Rectal smooth muscle tissue (tissue), 1 donor: Measurements from ENCODE around the gene ACVRL1.

Source experiments
- H3K27ac ChIP-seq: one replicate; pipeline ENCODE4 v1.7.0; 2013; ENCODE audit warnings: low read depth, low read length, inconsistent platforms
- H3K27me3 ChIP-seq: one replicate; pipeline ENCODE4 v1.7.0; 2013; ENCODE audit warnings: low read length; ENCODE audit not compliant: control insufficient read depth, insufficient read depth
- H3K36me3 ChIP-seq: one replicate; pipeline ENCODE4 v1.7.0; 2013; ENCODE audit warnings: low read length; ENCODE audit not compliant: control insufficient read depth, insufficient read depth
- H3K4me1 ChIP-seq: one replicate; pipeline ENCODE4 v1.7.0; 2013; ENCODE audit warnings: low read length; ENCODE audit not compliant: control insufficient read depth, insufficient read depth
- H3K4me3 ChIP-seq: one replicate; pipeline ENCODE4 v1.7.0; 2013; ENCODE audit warnings: low read length
- H3K9ac ChIP-seq: one replicate; pipeline ENCODE4 v1.7.0; 2013; ENCODE audit warnings: low read length

ACVRL1 gene

DNA sequence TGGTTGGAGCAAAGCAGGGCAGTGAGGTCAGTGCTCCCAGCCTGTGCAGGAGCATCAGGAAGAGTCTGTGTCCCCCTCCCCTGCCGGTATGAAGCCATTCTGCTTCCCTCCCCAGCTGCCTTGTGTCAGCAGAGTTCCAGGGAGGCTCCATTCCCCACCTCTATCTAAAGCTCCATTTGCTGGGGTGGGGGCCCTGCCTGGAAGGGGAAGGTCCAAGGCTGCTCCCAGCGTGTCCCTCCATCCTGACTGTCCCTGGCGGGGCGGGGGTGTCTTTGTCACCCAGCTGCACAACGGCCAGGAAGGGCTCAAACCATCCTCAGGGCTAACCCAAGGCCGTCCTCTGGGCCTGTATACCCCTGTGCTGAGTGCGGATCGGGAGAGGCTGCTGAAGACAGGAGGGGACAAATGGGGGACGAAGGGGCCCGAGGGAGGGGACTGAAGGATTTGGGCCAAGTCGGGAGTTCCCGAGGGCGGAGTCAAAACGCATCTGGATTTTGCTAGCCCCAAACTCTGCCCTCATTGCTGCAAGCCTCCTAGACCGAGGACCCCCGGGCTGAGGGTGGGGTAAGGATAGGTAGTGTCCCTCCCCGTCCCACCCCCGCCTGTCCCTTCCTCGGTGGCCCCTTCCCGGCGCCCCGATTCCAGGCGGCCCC lies 748 bp upstream of the ACVRL1 start:
- Histone ChIP-seq H3K27me3 (peaks cover 6% of the 10 kb centered on the region), H3K27ac (peak overlapping the region; percentile 79), H3K4me3 (peak overlapping the region; percentile 75), H3K36me3 (no peaks in the 10 kb centered on the region), H3K4me1 (peaks cover 3% of the 10 kb centered on the region), H3K9ac (no peak overlapping the region)

- Histone ChIP-seq H3K27me3 (peaks cover 6% of the 10 kb centered on the region), H3K36me3 (no peaks in the 10 kb centered on the region), H3K4me3 (peak overlapping the region; percentile 75), H3K4me1 (peaks cover 3% of the 10 kb centered on the region), H3K27ac (peak overlapping the region; percentile 79), H3K9ac (peak overlapping the region; percentile 27)
Observed at GRCh38 chr12:51907856-51908425, 637 bp downstream of the ACVRL1 start.

DNA sequence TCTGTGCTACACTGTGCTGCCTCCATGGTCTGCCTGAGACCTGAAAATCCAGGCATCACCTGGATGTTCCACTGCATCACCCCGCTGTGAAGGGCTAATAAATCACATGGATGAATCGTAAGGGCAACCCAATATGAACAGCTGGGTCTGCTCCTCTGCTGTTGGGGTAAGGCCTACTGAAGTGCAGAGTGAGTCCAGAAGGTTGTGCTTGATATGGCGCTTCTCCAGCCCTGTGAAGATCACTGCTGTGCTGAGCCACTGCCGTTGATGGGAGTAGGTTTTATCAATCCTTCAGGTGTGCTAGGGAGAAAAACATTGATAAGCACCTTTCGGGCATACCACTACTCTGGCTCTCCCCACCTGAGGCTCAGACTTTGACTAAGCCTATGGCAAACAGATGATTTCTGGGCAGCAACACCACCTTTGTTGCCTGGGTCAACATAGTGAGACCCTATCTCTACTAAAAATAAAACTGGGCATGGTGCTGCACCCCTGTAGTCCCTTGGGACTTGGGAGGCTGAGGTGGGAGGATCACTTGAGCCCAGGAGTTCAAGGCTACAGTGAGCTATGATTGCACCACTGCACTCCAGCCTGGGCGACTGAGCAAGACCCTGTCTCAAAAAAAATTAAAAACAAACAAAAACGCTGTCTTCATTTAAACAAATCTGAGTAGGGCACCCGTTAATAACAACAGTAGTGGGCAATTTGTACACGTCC lies 1.7 kb downstream of the ACVRL1 start:
- Histone ChIP-seq H3K4me3 (peak overlapping the region; percentile 27), H3K27ac (no peak overlapping the region), H3K27me3 (peaks cover 6% of the 10 kb centered on the region), H3K36me3 (no peaks in the 10 kb centered on the region), H3K4me1 (peaks cover 3% of the 10 kb centered on the region), H3K9ac (no peak overlapping the region)

GRCh38 chr12:51910168-51910567 lies 2.9 kb downstream of the ACVRL1 start:
- no peak overlapping the region for H3K9ac ChIP-seq
- H3K4me1 ChIP-seq: peaks cover 3% of the 10 kb centered on the region
- H3K27me3 ChIP-seq: peaks cover 6% of the 10 kb centered on the region
- H3K27ac ChIP-seq: no peak overlapping the region
- H3K4me3 ChIP-seq: no peak overlapping the region
- peaks cover 2% of the 10 kb centered on the region for H3K36me3 ChIP-seq

DNA sequence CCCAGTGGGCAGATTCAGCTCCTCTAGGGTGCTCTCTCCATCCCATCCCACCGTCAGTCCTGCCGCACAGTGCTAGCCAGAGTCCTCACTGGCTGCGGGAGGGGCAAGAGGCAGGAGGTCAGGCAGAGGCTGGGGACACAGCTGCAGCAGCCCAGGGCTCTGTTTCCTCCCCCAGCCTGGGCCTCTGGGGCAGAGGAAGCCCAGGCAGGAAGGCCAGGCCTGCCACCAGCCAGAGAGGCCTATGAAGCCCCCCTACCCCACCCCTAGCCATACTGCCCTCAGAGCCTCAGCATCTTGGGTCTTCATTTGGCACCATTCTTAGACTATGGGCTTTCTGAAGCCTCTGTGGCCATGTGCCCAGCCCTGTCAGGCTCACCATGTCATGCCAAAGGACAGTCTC lies 3.4 kb downstream of the ACVRL1 start:
- H3K36me3 ChIP-seq: peaks cover 2% of the 10 kb centered on the region
- no peak overlapping the region for H3K9ac ChIP-seq
- peaks cover 6% of the 10 kb centered on the region for H3K27me3 ChIP-seq
- no peak overlapping the region for H3K27ac ChIP-seq
- H3K4me1 ChIP-seq: peaks cover 3% of the 10 kb centered on the region
- H3K4me3 ChIP-seq: no peak overlapping the region

DNA sequence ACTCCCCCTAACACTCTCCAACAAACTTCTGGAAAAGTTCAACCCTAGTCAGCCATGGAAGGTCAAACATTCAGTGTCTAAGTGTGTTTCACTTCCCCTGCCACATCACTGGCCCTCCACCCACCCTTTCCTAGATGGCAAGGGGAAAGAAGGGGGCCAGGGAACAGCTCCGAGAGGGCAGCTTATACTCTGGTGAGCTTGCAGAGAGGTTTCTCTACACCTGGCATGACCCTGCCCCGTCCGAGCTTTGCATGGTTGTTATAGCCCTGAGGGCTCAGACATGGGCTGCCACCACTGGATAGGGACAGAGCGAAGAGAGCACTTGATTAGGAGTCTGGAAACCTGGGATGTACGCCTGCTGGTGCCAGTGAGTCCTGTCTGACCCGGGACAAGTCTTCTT lies 4.0 kb downstream of the ACVRL1 start:
- H3K27me3 ChIP-seq: peaks cover 6% of the 10 kb centered on the region
- no peak overlapping the region for H3K27ac ChIP-seq
- H3K36me3 ChIP-seq: peaks cover 7% of the 10 kb centered on the region
- H3K4me3 ChIP-seq: peak overlapping the region; percentile 2
- H3K4me1 ChIP-seq: peaks cover under 1% of the 10 kb centered on the region
- no peak overlapping the region for H3K9ac ChIP-seq

DNA sequence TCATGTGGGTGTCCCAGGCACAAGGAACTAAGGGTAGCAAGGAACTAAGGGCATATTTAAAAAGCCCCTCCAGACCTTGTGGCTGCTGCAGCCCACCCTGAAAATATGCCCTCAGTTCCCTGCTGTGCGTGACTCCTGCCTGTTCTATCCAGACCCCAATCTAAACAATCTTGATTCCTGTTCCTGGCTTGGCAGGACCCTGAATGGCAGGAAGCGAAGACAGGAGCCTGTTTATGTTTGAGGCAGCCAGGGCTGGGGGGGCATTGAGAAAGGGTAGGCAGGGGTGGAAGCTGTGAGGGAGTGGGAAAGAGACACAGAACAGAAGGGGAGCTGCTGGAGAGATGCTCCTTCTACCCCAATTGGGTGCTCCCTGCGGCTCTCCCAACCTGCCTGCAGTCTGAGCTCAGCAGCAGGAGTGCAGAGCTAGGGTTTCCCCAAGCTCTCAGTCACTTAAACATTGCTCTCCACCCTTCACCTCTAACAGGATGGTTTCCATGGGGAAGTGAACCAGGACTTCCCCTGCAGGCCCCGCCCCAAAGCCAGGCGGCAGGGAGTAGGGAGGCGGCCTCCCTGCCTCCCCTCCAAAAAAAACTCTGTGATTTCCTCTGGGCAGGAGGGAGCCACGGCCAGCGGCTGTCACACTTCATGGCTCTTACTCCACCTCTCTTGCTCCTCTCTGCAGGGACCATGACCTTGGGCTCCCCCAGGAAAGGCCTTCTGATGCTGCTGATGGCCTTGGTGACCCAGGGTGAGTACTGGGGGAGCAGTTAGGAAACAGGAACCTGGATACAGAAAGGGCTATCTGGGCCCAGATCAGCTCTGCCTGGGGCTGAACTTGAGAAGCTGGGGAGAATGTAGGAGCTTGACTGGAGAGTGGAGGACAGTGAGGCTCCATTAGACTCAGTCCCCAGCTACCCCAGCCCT lies 4.7 kb downstream of the ACVRL1 start:
- Histone ChIP-seq H3K9ac (no peak overlapping the region), H3K27ac (no peak overlapping the region), H3K4me3 (peak overlapping the region; percentile 36), H3K27me3 (peaks cover 6% of the 10 kb centered on the region), H3K4me1 (no peaks in the 10 kb centered on the region), H3K36me3 (peaks cover 8% of the 10 kb centered on the region)

- Histone ChIP-seq H3K36me3 (peaks cover 11% of the 10 kb centered on the region), H3K4me1 (no peaks in the 10 kb centered on the region), H3K9ac (no peak overlapping the region)
Observed at GRCh38 chr12:51913071-51914033, 6.0 kb downstream of the ACVRL1 start.

GRCh38 chr12:51914034-51914923 lies 7.0 kb downstream of the ACVRL1 start:
- Histone ChIP-seq H3K27ac (no peak overlapping the region), H3K27me3 (no peaks in the 10 kb centered on the region), H3K4me3 (no peak overlapping the region), H3K4me1 (no peaks in the 10 kb centered on the region), H3K36me3 (peaks cover 11% of the 10 kb centered on the region), H3K9ac (no peak overlapping the region)

More at GRCh38 chr12:51913071-51914033, 6.0 kb downstream of the ACVRL1 start:
- no peak overlapping the region for H3K27ac ChIP-seq
- no peaks in the 10 kb centered on the region for H3K27me3 ChIP-seq
- H3K4me3 ChIP-seq: no peak overlapping the region

- no peaks in the 10 kb centered on the region for H3K4me1 ChIP-seq
- no peak overlapping the region for H3K4me3 ChIP-seq
- H3K36me3 ChIP-seq: peaks cover 11% of the 10 kb centered on the region
- H3K27ac ChIP-seq: no peak overlapping the region
- no peak overlapping the region for H3K9ac ChIP-seq
- no peaks in the 10 kb centered on the region for H3K27me3 ChIP-seq
Observed at GRCh38 chr12:51915003-51915625, 7.8 kb downstream of the ACVRL1 start.
